Endothelial cell of umbilical vein (primary cell): ENCODE results near the gene TFF3. TPM values are rescaled to one million over a fixed set of nuclear protein-coding genes. Genes with fewer than 3 reads are reported as not detected.

ENCODE experiments used
- BruUV-seq: library from RNA; stranded (reverse); fragments of 400-500 nt; replicated peaks from 2 replicates; lab custom pipeline; 2021; lab: Mats Ljungman, UMichigan
- CTCF ChIA-PET: fragments of 300-600, 350-600 bp; sonication (Branson Sonifier 250); formaldehyde crosslinking; loops from one replicate; lab custom pipeline; 2021; ENCODE audit warnings: antibody characterized with exemption, inconsistent platforms; lab: Charles Lee
- POLR2A ChIA-PET: fragments of 300-600, 350-600 bp; sonication (Branson Sonifier 250); formaldehyde crosslinking; loops from one replicate; lab custom pipeline; 2021; ENCODE audit warnings: antibody characterized with exemption, inconsistent platforms; lab: Charles Lee
- DNase-seq: peaks from one replicate; pipeline ENCODE4 v3.0.0-alpha.2; 2011; ENCODE audit warnings: low read depth, low spot score
- FAIRE-seq: peaks from 2 replicates; lab custom pipeline; 2011; peaks lifted over from hg19 to GRCh38; lab: Jason Lieb, UNC
- H2AFZ ChIP-seq: 2 replicates; pipeline ENCODE4 v1.6.0; 2012; ENCODE audit warnings: low read depth, low read length, control low read depth, inconsistent platforms
- H3K27ac ChIP-seq: 2 replicates; pipeline ENCODE4 v1.5.1; 2011; ENCODE audit warnings: low read depth, mild to moderate bottlenecking, control low read depth, low read length, moderate library complexity; ENCODE audit not compliant: insufficient read depth
- H3K27me3 ChIP-seq, 2 experiments: 2 replicates each; pipeline versions ENCODE4 v1.6.0 to v1.6.1; 2011; ENCODE audit warnings: low read length in 2 of 2, mixed read lengths in 1 of 2; ENCODE audit not compliant: control insufficient read depth in 2 of 2, insufficient read depth in 2 of 2
- H3K36me3 ChIP-seq, 2 experiments: 2 replicates in 1 of 2; 3 replicates in 1 of 2; pipeline ENCODE4 v1.5.1; 2011; ENCODE audit warnings: low read length in 2 of 2, mild to moderate bottlenecking in 1 of 2, moderate library complexity in 1 of 2; ENCODE audit not compliant: control insufficient read depth in 2 of 2, insufficient read depth in 2 of 2; ENCODE audit errors: extremely low read depth in 1 of 2
- H3K4me1 ChIP-seq: 3 replicates; pipeline ENCODE4 v1.5.1; 2011; ENCODE audit warnings: mild to moderate bottlenecking, low read length; ENCODE audit not compliant: control insufficient read depth, insufficient read depth; ENCODE audit errors: extremely low read depth
- H3K4me2 ChIP-seq: 2 replicates; pipeline ENCODE4 v1.6.1; 2011; ENCODE audit warnings: low read length, control low read depth, mixed read lengths; ENCODE audit not compliant: insufficient read depth
- H3K4me3 ChIP-seq, 3 experiments: fragments of 200-600 bp in 1 of 3; sonication (generic), shearing (Covaris generic) in 1 of 3; replicated peaks in 1 of 3; 2 replicates each; pipeline ENCODE4 v1.5.1; 2011 to 2016; ENCODE audit warnings: control low read depth in 3 of 3, low read length in 3 of 3, mild to moderate bottlenecking in 2 of 3, inconsistent platforms in 1 of 3, low read depth in 1 of 3, moderate library complexity in 1 of 3; ENCODE audit not compliant: insufficient read depth in 1 of 3
- H3K79me2 ChIP-seq: 2 replicates; pipeline ENCODE4 v1.6.0; 2012; ENCODE audit warnings: low read length, inconsistent platforms; ENCODE audit not compliant: control insufficient read depth, insufficient read depth
- H3K9ac ChIP-seq: replicated peaks from 2 replicates; pipeline ENCODE3; 2011; ENCODE audit warnings: low read length, control low read depth; ENCODE audit not compliant: insufficient read depth; ENCODE audit errors: extremely low read depth
- H3K9me1 ChIP-seq: replicated peaks from 3 replicates; pipeline ENCODE4 v1.6.0; 2011; ENCODE audit warnings: mild to moderate bottlenecking, low read length; ENCODE audit not compliant: control insufficient read depth, insufficient read depth; ENCODE audit errors: extremely low read depth
- H3K9me3 ChIP-seq: replicated peaks from 2 replicates; pipeline ENCODE4 v1.5.1; 2012; ENCODE audit warnings: low read length, inconsistent platforms; ENCODE audit not compliant: control insufficient read depth, insufficient read depth
- H4K20me1 ChIP-seq: replicated peaks from 2 replicates; pipeline ENCODE3; 2011; ENCODE audit warnings: mild to moderate bottlenecking, low read length; ENCODE audit not compliant: control insufficient read depth, insufficient read depth; ENCODE audit errors: extremely low read depth
- CTCF ChIP-seq, 2 donors: IDR thresholded peaks; 1 replicate in 1 of 2; 2 replicates in 1 of 2; pipeline ENCODE4 v1.5.1; 2011; ENCODE audit warnings: low read length in 2 of 2, mild to moderate bottlenecking in 2 of 2, moderate library complexity in 2 of 2, control low read depth in 1 of 2, inconsistent platforms in 1 of 2, low read depth in 1 of 2; ENCODE audit not compliant: insufficient read depth in 1 of 2; ENCODE audit errors: extremely low read depth in 1 of 2
- EZH2 ChIP-seq: IDR thresholded peaks from 2 replicates; pipeline ENCODE4 v1.6.1; 2012; ENCODE audit warnings: borderline replicate concordance, low read depth, mild to moderate bottlenecking, moderate library complexity, low read length, inconsistent platforms; ENCODE audit not compliant: severe bottlenecking
- FOS ChIP-seq: IDR thresholded peaks from 2 replicates; pipeline ENCODE4 v1.6.1; 2011; ENCODE audit warnings: mild to moderate bottlenecking, low read length, moderate library complexity, borderline replicate concordance; ENCODE audit not compliant: insufficient read depth
- GATA2 ChIP-seq: IDR thresholded peaks from 2 replicates; pipeline ENCODE4 v1.7.0; 2011; ENCODE audit warnings: low read depth, mild to moderate bottlenecking, moderate library complexity, mixed read lengths, low read length; ENCODE audit not compliant: insufficient read length, insufficient read depth
- JUN ChIP-seq: IDR thresholded peaks from 2 replicates; pipeline ENCODE4 v1.6.1; 2011; ENCODE audit warnings: borderline replicate concordance, low read depth; ENCODE audit not compliant: insufficient read length, insufficient read depth
- MAX ChIP-seq: IDR thresholded peaks from 2 replicates; pipeline ENCODE4 v1.6.1; 2011; ENCODE audit not compliant: insufficient read depth, insufficient read length
- MYC ChIP-seq: IDR thresholded peaks from one replicate; pipeline ENCODE4 v1.6.1; 2011; ENCODE audit warnings: mild to moderate bottlenecking, low read depth, low read length
- POLR2A ChIP-seq: IDR thresholded peaks from 2 replicates; pipeline ENCODE4 v1.6.1; 2012; ENCODE audit warnings: low read depth, mild to moderate bottlenecking, control low read depth, low read length
- POLR2AphosphoS5 ChIP-seq: IDR thresholded peaks from 2 replicates; pipeline ENCODE4 v1.6.1; 2012; ENCODE audit warnings: low read depth, mild to moderate bottlenecking, control low read depth, low read length, moderate library complexity; ENCODE audit not compliant: insufficient read depth
- dilution Hi-C: fragments of 300-500 bp; cut with MboI; formaldehyde crosslinking; loops from one replicate; pipeline ENCODE4 v1.15.0; 2019; ENCODE audit warnings: low sequenced_read_pairs; ENCODE audit not compliant: extremely low pct_ligation_motif_present
- intact Hi-C: fragments of 100-400 bp; cut with micrococcal nuclease; formaldehyde crosslinking; loops from one replicate; pipeline ENCODE4 v1.10.0; 2022
- polyA plus RNA-seq, 4 experiments: library from polyadenylated mRNA; depleted of rRNA in 3 of 4; stranded (reverse) in 3 of 4; unstranded in 1 of 4; fragments of >200 nt; gene quantifications; 2 replicates each; pipeline versions ENCODE4 v1.2.1 to v1.2.3, GENCODE V29; 2011 to 2012; ENCODE audit warnings: missing spikeins in 1 of 4
- total RNA-seq: library from RNA; stranded (reverse); gene quantifications from 2 replicates; pipeline ENCODE4 v1.2.3, GENCODE V29; 2021

TFF3 gene
- total and polyA plus RNA-seq, 2 donors (not counting 3 experiments of a cell fraction or from before 2014, with no cell fraction given): 0.93 to 1.8 TPM

GRCh38 chr21:42272109-42272962 lies 42.9 kb downstream of the TFF3 start:
- Histone ChIP-seq H4K20me1 (no peaks in the 10 kb centered on the region), H3K27me3 (no peaks in the 10 kb centered on the region), H3K4me2 (no peak overlapping the region), H3K79me2 (no peaks in the 10 kb centered on the region), H3K9ac (no peak overlapping the region), H3K4me1 (peaks cover 2% of the 10 kb centered on the region), H2AFZ (no peak overlapping the region), H3K27ac (no peak overlapping the region), H3K36me3 (no peaks in the 10 kb centered on the region), H3K9me3 (no peaks in the 10 kb centered on the region), H3K9me1 (no peaks in the 10 kb centered on the region), H3K4me3 (no peak overlapping the region)
- no TSS peak for BruUV-seq
- intact Hi-C loops: no loop called here
- POLR2A ChIA-PET: no interaction called here
- TF ChIP-seq MYC (no peak), FOS (no peak)
- FAIRE-seq: no peak
- DNase-seq: no peak
- dilution Hi-C loops: no loop called here
- CTCF ChIA-PET: interaction anchor here (1.1 to 4.2 kb wide), 4 partner anchors 10 to 13 kb away, joined by 3 to 33 read pairs (median 13); no protein-coding TSS in a partner anchor

DNA sequence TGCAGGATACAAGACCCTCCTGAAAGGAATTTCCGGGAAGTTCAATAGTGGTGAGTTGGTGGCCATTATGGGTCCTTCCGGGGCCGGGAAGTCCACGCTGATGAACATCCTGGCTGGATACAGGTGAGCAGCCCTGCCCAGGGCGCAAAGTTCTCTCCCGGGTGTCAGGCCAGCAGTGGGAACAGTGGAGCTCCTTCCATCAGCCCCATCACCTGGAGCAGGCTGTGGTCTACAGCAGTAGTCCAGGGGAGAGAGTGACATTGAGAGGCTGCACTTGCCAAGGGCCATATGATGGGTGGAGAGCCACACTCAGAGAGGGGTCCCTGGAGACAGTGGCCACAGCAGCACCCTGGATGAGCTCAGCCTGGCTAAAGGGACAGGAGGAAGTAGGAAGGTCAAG lies 44.1 kb downstream of the TFF3 start:
- TF ChIP-seq CTCF (IDR thresholded peaks at IDR 0.05; ENCODE audit: extremely low read depth in 1 of 2, insufficient read depth in 1 of 2, low read depth in 1 of 2, low read length in 2 of 2) (no peak), FOS (no peak), EZH2 (no peak), MAX (no peak), POLR2AphosphoS5 (no peak), POLR2A (no peak), JUN (no peak), GATA2 (no peak), MYC (no peak)
- Histone ChIP-seq H3K36me3 (no peaks in the 10 kb centered on the region), H3K27me3 (no peaks in the 10 kb centered on the region), H3K27ac (no peak overlapping the region), H3K4me2 (no peak overlapping the region), H3K4me3 (no peak overlapping the region), H3K79me2 (no peaks in the 10 kb centered on the region), H2AFZ (no peak overlapping the region), H4K20me1 (no peaks in the 10 kb centered on the region), H3K9ac (no peak overlapping the region), H3K9me1 (no peaks in the 10 kb centered on the region), H3K4me1 (no peaks in the 10 kb centered on the region), H3K9me3 (no peaks in the 10 kb centered on the region)
- BruUV-seq: no TSS peak
- no peak for DNase-seq
- CTCF ChIA-PET: interaction anchor here (4.2 kb wide), 1 partner anchor 12 kb away, joined by 33 read pairs; no protein-coding TSS in a partner anchor
- POLR2A ChIA-PET: no interaction called here
- dilution Hi-C loops (no loop called here), intact Hi-C loops (no loop called here)
- no peak for FAIRE-seq
